SH-SY5Y (cell line): ENCODE measurements around the gene TEX29.

Experiments used
- GATA2 ChIP-seq: IDR thresholded peaks from 2 replicates; pipeline ENCODE4 v1.6.1; 2011; ENCODE audit warnings: mild to moderate bottlenecking, low read depth, low read length
- GATA3 ChIP-seq: IDR thresholded peaks from 2 replicates; pipeline ENCODE4 v1.6.1; 2011; ENCODE audit warnings: low read depth, mild to moderate bottlenecking, low read length, moderate library complexity

TEX29 gene

GRCh38 chr13:111304041-111304544 lies 16.3 kb upstream of the TEX29 start:
- TF ChIP-seq GATA2 (no peak), GATA3 (no peak)

- no peak for TF ChIP-seq GATA2
- no peak for TF ChIP-seq GATA3
Measured at GRCh38 chr13:111304603-111305289, 15.7 kb upstream of the TEX29 start.

- no peak for TF ChIP-seq GATA3
Measured at GRCh38 chr13:111312944-111313590, 7.4 kb upstream of the TEX29 start.

GRCh38 chr13:111313911-111314425 lies 6.5 kb upstream of the TEX29 start:
- TF ChIP-seq GATA2 (no peak), GATA3 (no peak)

- TF ChIP-seq GATA2 (no peak), GATA3 (no peak)
Measured at GRCh38 chr13:111314852-111315251, 5.6 kb upstream of the TEX29 start.

- TF ChIP-seq GATA2 (no peak), GATA3 (no peak)
Measured at GRCh38 chr13:111315347-111315995, 5.0 kb upstream of the TEX29 start.

GRCh38 chr13:111316161-111316730 lies 4.2 kb upstream of the TEX29 start:
- no peak for TF ChIP-seq GATA3
- no peak for TF ChIP-seq GATA2

GRCh38 chr13:111317042-111317550 lies 3.3 kb upstream of the TEX29 start:
- TF ChIP-seq GATA3: no peak

- no peak for TF ChIP-seq GATA2
- TF ChIP-seq GATA3: no peak
Measured at GRCh38 chr13:111317571-111318345, 2.7 kb upstream of the TEX29 start.

- TF ChIP-seq GATA3 (no peak), GATA2 (no peak)
Measured at GRCh38 chr13:111318386-111318785, 2.1 kb upstream of the TEX29 start.

- TF ChIP-seq GATA3: no peak
- TF ChIP-seq GATA2: no peak
Measured at GRCh38 chr13:111319521-111319920, 921 bp upstream of the TEX29 start.

- no peak for TF ChIP-seq GATA3
- TF ChIP-seq GATA2: no peak
Measured at GRCh38 chr13:111322001-111322915, 1.8 kb downstream of the TEX29 start.
